RWPE1 (cell line): ENCODE data around the gene LAMC1.

Source experiments
- CTCF ChIA-PET: fragments of 350-600 bp; sonication (Branson Sonifier 250); formaldehyde crosslinking; extraction: SDS; loops from one replicate; lab custom pipeline; 2021; lab: Yijun Ruan, JAX
- POLR2A ChIA-PET: fragments of 400-600 bp; formaldehyde crosslinking; extraction: SDS; loops from one replicate; lab custom pipeline; 2020; ENCODE audit warnings: antibody characterized with exemption; ENCODE audit not compliant: low non-redundant PET; lab: Yijun Ruan, JAX
- DNase-seq: peaks from one replicate; pipeline ENCODE4 v3.0.0; 2012; ENCODE audit warnings: low spot score
- H3K27ac ChIP-seq: fragments of 450-650 bp; 2 replicates; pipeline ENCODE4 v1.5.1; 2017
- TF ChIP-seq, protein P1 (sequence below): fragments of 450-650 bp; conservative IDR thresholded peaks from 2 replicates; pipeline ENCODE4 v1.5.1; 2017; ENCODE audit warnings: low read depth, mild to moderate bottlenecking

The LAMC1 gene

DNA sequence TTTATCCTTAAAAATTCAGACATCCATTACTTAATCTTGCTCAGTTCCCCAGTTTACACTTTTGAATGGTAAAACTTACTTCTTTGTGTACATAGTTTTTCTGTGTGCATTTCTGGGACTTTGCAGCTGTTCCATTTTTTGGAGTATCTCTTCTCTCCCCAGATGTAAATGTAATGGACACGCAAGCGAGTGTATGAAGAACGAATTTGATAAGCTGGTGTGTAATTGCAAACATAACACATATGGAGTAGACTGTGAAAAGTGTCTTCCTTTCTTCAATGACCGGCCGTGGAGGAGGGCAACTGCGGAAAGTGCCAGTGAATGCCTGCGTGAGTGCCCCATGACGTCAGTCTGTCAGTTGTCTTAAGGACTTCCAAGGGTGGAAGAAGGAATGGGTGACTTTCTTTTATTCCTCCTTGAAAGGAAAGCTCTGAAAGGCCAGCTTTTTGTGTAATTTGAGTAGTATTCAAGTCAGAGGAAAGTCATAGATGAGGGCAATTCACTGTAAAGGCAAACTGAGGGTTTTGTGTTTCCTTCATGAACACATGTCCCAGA lies 87.2 kb downstream of the LAMC1 start:
- DNase-seq = no peak
- TF ChIP-seq, protein P1, sequence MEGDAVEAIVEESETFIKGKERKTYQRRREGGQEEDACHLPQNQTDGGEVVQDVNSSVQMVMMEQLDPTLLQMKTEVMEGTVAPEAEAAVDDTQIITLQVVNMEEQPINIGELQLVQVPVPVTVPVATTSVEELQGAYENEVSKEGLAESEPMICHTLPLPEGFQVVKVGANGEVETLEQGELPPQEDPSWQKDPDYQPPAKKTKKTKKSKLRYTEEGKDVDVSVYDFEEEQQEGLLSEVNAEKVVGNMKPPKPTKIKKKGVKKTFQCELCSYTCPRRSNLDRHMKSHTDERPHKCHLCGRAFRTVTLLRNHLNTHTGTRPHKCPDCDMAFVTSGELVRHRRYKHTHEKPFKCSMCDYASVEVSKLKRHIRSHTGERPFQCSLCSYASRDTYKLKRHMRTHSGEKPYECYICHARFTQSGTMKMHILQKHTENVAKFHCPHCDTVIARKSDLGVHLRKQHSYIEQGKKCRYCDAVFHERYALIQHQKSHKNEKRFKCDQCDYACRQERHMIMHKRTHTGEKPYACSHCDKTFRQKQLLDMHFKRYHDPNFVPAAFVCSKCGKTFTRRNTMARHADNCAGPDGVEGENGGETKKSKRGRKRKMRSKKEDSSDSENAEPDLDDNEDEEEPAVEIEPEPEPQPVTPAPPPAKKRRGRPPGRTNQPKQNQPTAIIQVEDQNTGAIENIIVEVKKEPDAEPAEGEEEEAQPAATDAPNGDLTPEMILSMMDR = no peak
- no peak overlapping the region for H3K27ac ChIP-seq
- CTCF ChIA-PET = no interaction called here
- POLR2A ChIA-PET = no interaction called here

DNA sequence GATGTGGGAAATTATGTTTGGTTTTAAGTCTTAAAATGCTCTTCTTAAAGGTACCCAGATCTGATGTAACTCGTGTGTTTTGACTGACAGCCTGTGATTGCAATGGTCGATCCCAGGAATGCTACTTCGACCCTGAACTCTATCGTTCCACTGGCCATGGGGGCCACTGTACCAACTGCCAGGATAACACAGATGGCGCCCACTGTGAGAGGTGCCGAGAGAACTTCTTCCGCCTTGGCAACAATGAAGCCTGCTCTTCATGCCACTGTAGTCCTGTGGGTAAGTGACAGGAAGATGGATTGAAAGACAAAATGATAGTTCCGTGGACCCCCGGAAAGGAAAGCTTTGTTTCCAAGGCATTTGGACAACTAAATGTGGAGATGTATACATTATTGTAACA lies 91.2 kb downstream of the LAMC1 start:
- TF ChIP-seq, protein P1 = no peak
- no peak for DNase-seq
- CTCF ChIA-PET = no interaction called here
- no peak overlapping the region for H3K27ac ChIP-seq
- POLR2A ChIA-PET = no interaction called here

DNA sequence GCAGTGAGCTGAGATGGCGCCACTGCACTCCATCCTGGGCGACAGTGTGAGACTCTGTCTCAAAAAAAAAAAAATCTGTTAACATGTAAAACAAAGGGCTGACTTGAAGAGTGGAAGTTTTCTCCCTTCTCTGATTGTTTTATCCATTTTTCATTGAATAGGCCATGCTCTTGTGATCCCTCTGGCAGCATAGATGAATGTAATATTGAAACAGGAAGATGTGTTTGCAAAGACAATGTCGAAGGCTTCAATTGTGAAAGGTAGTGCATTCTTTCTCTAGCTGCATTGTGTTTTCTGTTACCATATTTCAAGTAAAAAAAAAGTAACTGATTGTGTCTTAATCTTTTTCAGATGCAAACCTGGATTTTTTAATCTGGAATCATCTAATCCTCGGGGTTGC lies 93.2 kb downstream of the LAMC1 start:
- TF ChIP-seq, protein P1 = no peak
- ChIA-PET POLR2A (no interaction called here), CTCF (interaction anchor here (0.7 kb wide), 1 partner anchor 447 kb away, joined by 3 read pairs; no protein-coding TSS in a partner anchor)
- no peak for DNase-seq
- no peak overlapping the region for H3K27ac ChIP-seq

DNA sequence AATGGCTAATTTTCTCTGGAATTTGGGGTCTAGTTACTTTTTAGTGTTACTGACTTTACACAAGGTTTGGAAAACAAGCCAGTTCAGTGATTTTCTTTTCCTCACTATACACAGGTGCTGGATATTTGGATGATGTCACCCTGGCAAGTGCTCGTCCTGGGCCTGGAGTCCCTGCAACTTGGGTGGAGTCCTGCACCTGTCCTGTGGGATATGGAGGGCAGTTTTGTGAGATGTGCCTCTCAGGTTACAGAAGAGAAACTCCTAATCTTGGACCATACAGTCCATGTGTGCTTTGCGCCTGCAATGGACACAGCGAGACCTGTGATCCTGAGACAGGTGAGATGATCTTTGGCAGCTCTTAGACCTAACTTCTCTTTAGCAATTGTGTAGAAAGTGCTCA lies 98.4 kb downstream of the LAMC1 start:
- TF ChIP-seq, protein P1 = no peak
- CTCF ChIA-PET = no interaction called here
- DNase-seq = no peak
- POLR2A ChIA-PET = no interaction called here
- H3K27ac ChIP-seq = no peak overlapping the region

DNA sequence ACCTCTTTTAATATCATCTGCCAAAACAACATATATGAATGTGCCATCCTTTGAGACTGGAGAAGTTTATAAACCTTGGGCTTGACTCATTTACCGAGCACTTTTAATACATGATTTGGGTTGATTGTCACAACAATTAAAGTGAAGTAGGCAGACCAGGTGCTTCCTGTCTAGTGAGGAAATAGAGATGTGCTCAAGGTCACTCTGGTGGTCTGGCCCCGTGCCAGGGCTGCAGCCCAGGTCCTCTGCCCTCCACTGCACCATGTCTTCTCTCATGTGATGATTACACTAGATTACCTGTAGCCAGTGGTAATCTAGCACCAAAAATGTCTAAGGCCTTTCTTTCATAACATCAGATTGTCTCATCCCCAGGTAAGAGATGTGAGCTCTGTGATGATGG lies 101.0 kb downstream of the LAMC1 start:
- no peak for DNase-seq
- peak overlapping the region; percentile 24; the same call in 1 of the 2 replicates for H3K27ac ChIP-seq
- CTCF ChIA-PET = no interaction called here
- POLR2A ChIA-PET = no interaction called here
- TF ChIP-seq, protein P1 = no peak

DNA sequence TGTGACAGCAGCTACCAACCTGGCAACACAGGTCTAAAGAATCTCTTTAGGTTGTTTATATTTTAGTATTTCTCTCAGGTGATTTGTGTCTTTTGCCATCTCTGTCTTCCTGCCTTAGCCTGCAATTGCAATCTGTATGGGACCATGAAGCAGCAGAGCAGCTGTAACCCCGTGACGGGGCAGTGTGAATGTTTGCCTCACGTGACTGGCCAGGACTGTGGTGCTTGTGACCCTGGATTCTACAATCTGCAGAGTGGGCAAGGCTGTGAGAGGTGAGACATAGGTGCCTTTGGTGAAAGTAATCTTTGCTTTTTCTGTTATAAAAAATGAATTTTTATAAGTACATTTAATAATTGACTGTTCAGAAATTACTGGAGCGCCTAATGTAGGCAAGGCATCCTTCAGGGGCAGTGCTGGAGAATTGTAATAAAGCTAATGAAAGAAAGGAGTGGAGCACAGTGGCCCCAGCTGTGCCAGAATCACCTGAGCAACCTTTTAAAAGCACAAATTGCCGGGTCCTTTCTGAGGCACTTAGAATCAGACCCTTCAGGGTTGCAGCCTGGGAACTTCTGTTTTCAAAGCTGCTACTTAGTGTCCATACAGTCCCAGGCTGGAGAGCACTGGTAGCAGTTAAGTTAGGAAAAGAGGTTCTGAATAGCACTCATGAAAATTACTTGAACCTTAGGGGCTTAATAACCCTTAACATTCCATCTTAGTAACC lies 102.2 kb downstream of the LAMC1 start:
- H3K27ac ChIP-seq = no peak overlapping the region
- CTCF ChIA-PET = no interaction called here
- POLR2A ChIA-PET = interaction anchor here (0.6 kb wide), 1 partner anchor 101 kb away, joined by 8 read pairs; no protein-coding TSS in a partner anchor

More for the DNA sequence above, 102.2 kb downstream of the LAMC1 start:
- no peak for DNase-seq
- TF ChIP-seq, protein P1 = no peak
